ENCODE data around the gene LGMN. TPM values are rescaled to one million over a fixed set of nuclear protein-coding genes. Genes with fewer than 3 reads are reported as not detected.

The LGMN gene
- polyA plus RNA-seq (61.0 to 80.7 TPM (median 65.5 TPM) in 3 replicates), polyA minus RNA-seq (44.6 to 49.5 TPM (median 45.4 TPM) in 3 replicates)
- 29.5 TPM for polyA plus RNA-seq (2011; ENCODE audit: low read depth)
- 35.6 and 41.4 TPM in 2 replicates for polyA plus RNA-seq (2011; cell fraction: cytosol; rRNA removed)
- 133 and 165 TPM in 2 replicates for polyA plus RNA-seq (2011; cell fraction: nucleus; rRNA removed)
- polyA plus RNA-seq (2012; ENCODE audit: low replicate concordance) = 30.6 and 52.1 TPM in 2 replicates
- polyA minus RNA-seq (2011; cell fraction: cytosol; rRNA and poly(A)+ RNA removed) = 20.9 TPM
- polyA minus RNA-seq (2011; cell fraction: nucleus; rRNA and poly(A)+ RNA removed) = 47.9 and 86.3 TPM in 2 replicates

GRCh38 chr14:92748259-92749016, at the start of gene LGMN:
Gene LGMN, minus strand, starts transcription at chr14:92748627. Its CDS starts 15,841 bp downstream, at chr14:92732786.
- Histone ChIP-seq H2AFZ (ENCODE audit: control insufficient read depth, low read length) (peak within 1 kb of the TSS; percentile 88), H3K4me2 (ENCODE audit: control insufficient read depth, extremely low read depth, insufficient read depth, low read depth, low read length) (peak within 1 kb of the TSS; percentile 99), H3K36me3 (ENCODE audit: control insufficient read depth in 2 of 2, extremely low read depth in 1 of 2, insufficient read depth in 2 of 2, low read length in 2 of 2) (no peaks in the 10 kb centered on the region), H3K9me1 (ENCODE audit: control insufficient read depth, extremely low read depth, insufficient read depth, low read length) (no peaks in the 10 kb centered on the region), H3K9ac (ENCODE audit: control insufficient read depth, extremely low read depth, insufficient read depth, low read length) (peak within 1 kb of the TSS; percentile 92), H3K9me3 (ENCODE audit: control insufficient read depth, low read depth, low read length) (no peaks in the 10 kb centered on the region), H3K4me1 (ENCODE audit: control insufficient read depth, extremely low read depth, insufficient read depth, low read length) (peaks cover 5% of the 10 kb centered on the region), H4K20me1 (ENCODE audit: control insufficient read depth, extremely low read depth, insufficient read depth, low read length) (no peaks in the 10 kb centered on the region), H3K4me3 (ENCODE audit: control insufficient read depth in 2 of 3, extremely low read depth in 1 of 3, insufficient read depth in 2 of 3, low read depth in 1 of 3, low read length in 3 of 3) (peak within 1 kb of the TSS; percentile 80 to 93 (median 83)), H3K27ac (ENCODE audit: control insufficient read depth, insufficient read depth, low read length) (peak within 1 kb of the TSS; percentile 80), H3K27me3 (ENCODE audit: control insufficient read depth, extremely low read depth, insufficient read depth, low read length) (no peaks in the 10 kb centered on the region), H3K79me2 (ENCODE audit: control insufficient read depth, insufficient read depth, low read length) (peaks cover 9% of the 10 kb centered on the region)
- TF ChIP-seq, protein P1, sequence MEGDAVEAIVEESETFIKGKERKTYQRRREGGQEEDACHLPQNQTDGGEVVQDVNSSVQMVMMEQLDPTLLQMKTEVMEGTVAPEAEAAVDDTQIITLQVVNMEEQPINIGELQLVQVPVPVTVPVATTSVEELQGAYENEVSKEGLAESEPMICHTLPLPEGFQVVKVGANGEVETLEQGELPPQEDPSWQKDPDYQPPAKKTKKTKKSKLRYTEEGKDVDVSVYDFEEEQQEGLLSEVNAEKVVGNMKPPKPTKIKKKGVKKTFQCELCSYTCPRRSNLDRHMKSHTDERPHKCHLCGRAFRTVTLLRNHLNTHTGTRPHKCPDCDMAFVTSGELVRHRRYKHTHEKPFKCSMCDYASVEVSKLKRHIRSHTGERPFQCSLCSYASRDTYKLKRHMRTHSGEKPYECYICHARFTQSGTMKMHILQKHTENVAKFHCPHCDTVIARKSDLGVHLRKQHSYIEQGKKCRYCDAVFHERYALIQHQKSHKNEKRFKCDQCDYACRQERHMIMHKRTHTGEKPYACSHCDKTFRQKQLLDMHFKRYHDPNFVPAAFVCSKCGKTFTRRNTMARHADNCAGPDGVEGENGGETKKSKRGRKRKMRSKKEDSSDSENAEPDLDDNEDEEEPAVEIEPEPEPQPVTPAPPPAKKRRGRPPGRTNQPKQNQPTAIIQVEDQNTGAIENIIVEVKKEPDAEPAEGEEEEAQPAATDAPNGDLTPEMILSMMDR (optimal IDR thresholded peaks at IDR 0.05 in 1 of 3, IDR thresholded peaks at IDR 0.05 in 1 of 3, conservative IDR thresholded peaks at IDR 0.05 in 1 of 3; ENCODE audit: extremely low read depth in 1 of 3, insufficient read depth in 2 of 3, low read length in 3 of 3) = no peak
- TF ChIP-seq EZH2 (IDR thresholded peaks at IDR 0.05; ENCODE audit: low read length) = no peak
- dilution Hi-C loops (cut with MboI; ENCODE audit: extremely low pct_ligation_motif_present, low sequenced_read_pairs) = no loop called here
- DNase-seq (ENCODE audit: low read depth, low spot score) = peak; percentile 21
- peak; percentile 5 for FAIRE-seq

GRCh38 chr14:92794961-92795360, 46.5 kb upstream of the LGMN start:
- peaks cover 3 to 4% of the 10 kb centered on the region in 2 experiments for H3K36me3 ChIP-seq (ENCODE audit: control insufficient read depth in 2 of 2, extremely low read depth in 1 of 2, insufficient read depth in 2 of 2, low read length in 2 of 2)
- peak overlapping the region; percentile 90 for H3K27ac ChIP-seq (ENCODE audit: control insufficient read depth, insufficient read depth, low read length)
- H3K9me1 ChIP-seq (ENCODE audit: control insufficient read depth, extremely low read depth, insufficient read depth, low read length) = no peaks in the 10 kb centered on the region
- no peaks in the 10 kb centered on the region for H4K20me1 ChIP-seq (ENCODE audit: control insufficient read depth, extremely low read depth, insufficient read depth, low read length)
- H3K4me1 ChIP-seq (ENCODE audit: control insufficient read depth, extremely low read depth, insufficient read depth, low read length) = peaks cover 21% of the 10 kb centered on the region
- dilution Hi-C loops (cut with MboI; ENCODE audit: extremely low pct_ligation_motif_present, low sequenced_read_pairs) = no loop called here
- TF ChIP-seq, protein P1 (optimal IDR thresholded peaks at IDR 0.05 in 1 of 3, IDR thresholded peaks at IDR 0.05 in 1 of 3, conservative IDR thresholded peaks at IDR 0.05 in 1 of 3; ENCODE audit: extremely low read depth in 1 of 3, insufficient read depth in 2 of 3, low read length in 3 of 3) = no peak
- peaks cover 39% of the 10 kb centered on the region for H3K79me2 ChIP-seq (ENCODE audit: control insufficient read depth, insufficient read depth, low read length)
- DNase-seq (ENCODE audit: low read depth, low spot score) (no peak), FAIRE-seq (no peak)
- H3K4me2 ChIP-seq (ENCODE audit: control insufficient read depth, extremely low read depth, insufficient read depth, low read depth, low read length) = peak overlapping the region; percentile 85
- H2AFZ ChIP-seq (ENCODE audit: control insufficient read depth, low read length) = peak overlapping the region; percentile 85
- no peaks in the 10 kb centered on the region for H3K9me3 ChIP-seq (ENCODE audit: control insufficient read depth, low read depth, low read length)
- no peaks in the 10 kb centered on the region for H3K27me3 ChIP-seq (ENCODE audit: control insufficient read depth, extremely low read depth, insufficient read depth, low read length)
- peak overlapping the region; percentile 97 for H3K9ac ChIP-seq (ENCODE audit: control insufficient read depth, extremely low read depth, insufficient read depth, low read length)
- H3K4me3 ChIP-seq (ENCODE audit: control insufficient read depth in 2 of 3, extremely low read depth in 1 of 3, insufficient read depth in 2 of 3, low read depth in 1 of 3, low read length in 3 of 3) = peak overlapping the region; percentile 91 to 94 (median 91)

Data from keratinocyte (primary cell).